Activated CD8-positive, alpha-beta memory T cell treated with anti-CD3 and anti-CD28 coated beads for 48 hours (primary cell): ENCODE data around the gene EEPD1.

Experiments
- DNase-seq, 3 experiments: peaks; one replicate each; pipeline ENCODE4 v3.0.0-alpha.2; 2020; ENCODE audit warnings: low read depth in 2 of 3, low spot score in 2 of 3

The EEPD1 gene

DNA sequence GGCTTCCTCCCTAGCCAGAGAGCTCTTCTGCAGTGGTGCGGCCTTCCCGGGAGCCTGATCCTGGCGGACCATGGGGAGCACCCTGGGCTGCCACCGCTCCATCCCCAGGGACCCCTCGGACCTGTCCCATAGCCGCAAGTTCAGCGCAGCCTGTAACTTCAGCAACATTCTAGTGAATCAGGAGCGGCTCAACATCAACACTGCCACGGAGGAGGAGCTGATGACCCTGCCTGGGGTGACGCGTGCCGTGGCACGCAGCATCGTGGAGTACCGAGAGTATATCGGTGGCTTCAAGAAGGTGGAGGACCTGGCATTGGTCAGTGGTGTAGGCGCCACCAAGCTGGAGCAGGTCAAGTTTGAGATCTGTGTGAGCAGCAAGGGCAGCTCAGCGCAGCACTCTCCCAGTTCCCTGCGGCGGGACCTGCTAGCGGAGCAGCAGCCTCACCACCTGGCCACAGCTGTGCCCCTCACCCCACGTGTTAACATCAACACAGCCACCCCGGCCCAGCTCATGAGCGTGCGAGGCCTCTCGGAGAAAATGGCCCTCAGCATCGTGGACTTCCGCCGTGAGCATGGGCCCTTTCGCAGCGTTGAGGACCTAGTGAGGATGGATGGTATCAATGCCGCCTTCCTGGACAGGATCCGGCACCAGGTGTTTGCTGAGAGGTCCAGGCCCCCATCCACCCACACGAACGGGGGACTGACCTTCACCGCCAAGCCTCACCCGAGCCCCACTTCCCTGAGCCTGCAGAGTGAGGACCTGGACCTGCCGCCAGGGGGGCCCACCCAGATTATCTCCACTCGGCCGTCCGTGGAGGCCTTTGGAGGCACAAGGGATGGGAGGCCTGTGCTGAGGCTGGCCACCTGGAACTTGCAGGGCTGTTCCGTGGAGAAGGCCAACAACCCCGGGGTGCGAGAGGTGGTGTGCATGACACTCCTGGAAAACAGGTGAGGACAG lies 1.5 kb downstream of the EEPD1 start:
- no peak for DNase-seq

DNA sequence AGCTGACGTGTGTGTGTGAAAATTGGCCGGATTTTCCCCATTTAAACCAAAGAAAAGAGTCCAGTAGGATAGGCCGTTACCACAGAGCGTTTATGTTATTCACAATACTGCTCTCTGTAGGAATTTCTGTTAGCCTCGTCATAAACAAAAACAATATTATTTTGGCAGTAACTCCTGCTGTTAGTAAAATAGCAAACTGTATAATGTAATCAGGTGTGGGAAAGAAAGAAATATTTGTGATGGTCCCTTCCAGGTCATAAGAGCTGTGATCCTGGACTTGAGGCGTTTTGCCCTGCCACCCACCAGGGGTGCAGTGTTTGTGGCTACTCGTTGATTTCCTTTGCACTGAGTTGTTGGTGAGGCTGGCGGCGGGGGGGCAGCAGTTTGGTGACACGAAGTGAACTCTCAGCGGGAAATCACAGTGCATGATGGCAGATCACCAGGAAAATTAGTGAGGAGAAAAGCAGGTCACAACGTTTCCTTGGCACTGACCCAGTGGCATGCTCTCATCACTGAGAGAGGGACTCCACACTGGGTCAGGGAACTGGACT lies 2.8 kb downstream of the EEPD1 start:
- DNase-seq = no peak

DNA sequence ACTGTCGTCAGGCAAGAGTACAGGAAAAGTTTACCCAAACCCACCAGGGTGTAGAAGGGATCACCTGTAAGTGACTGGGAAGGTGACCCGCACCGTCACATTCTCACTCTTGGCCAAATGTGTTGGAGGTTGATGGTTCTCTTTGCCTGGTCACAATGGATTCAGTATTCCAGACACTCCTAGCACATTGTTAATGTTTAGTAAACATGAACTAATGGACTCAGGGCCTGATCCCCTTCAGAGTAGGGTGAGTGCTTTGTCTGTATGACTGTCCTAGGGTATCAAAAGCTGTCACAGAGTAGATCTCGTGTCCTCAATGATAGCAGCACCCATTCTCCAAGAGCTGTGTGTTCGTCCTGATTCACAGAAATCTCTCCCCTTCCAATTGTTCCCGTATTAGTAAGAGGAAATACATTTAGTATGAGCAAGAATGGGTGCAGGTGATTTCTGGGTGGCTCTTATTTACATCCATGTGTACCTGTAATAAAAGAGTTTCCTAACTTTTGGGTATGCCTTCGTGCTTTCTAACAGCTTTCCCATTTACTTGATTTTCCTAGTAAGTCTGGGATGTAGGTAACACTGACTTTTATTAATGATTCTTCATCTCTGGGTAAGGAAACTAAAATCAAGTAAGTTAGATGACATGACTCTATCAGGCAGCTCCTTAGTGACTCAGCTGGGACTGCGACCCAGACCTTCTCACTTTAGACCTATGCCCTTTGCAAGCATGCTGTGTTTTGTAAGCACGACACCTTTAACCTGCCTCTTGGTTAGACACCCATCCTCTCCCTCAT lies 4.7 kb downstream of the EEPD1 start:
- DNase-seq = no peak

DNA sequence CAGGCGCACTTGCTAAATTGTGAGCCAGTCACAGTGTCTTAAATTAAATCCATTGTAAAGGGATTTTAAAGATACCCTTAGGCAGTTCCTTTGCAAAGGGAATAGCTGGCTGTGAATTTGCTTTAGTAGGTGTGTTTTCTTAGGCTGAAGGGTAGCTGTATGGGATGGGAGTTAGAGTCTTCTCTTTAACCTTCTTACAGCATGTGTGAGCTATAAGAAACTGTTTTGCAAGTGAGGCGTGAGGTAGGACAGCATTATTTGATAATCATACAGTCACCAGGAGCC lies 5.2 kb downstream of the EEPD1 start:
- DNase-seq = no peak

DNA sequence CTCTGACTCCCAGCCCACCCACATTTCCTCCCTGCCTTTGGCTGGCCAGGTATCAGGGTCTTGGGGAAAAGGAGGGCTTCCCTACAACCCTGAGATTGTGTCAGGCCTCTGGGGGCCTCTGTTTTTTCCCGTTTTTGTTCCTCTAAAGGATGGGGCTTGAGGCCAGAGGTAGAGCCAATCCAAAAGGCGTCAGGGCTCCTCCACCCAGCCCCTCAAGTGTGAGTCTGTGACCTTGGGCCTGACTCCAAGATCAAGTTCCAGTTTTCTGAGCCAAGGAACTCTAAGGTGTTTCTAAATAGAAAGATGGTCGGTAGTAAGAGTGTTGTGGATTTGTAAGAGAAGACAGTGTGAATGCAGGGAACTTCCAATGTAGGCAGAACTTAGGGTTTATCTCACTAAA lies 6.6 kb downstream of the EEPD1 start:
- DNase-seq = no peak

DNA sequence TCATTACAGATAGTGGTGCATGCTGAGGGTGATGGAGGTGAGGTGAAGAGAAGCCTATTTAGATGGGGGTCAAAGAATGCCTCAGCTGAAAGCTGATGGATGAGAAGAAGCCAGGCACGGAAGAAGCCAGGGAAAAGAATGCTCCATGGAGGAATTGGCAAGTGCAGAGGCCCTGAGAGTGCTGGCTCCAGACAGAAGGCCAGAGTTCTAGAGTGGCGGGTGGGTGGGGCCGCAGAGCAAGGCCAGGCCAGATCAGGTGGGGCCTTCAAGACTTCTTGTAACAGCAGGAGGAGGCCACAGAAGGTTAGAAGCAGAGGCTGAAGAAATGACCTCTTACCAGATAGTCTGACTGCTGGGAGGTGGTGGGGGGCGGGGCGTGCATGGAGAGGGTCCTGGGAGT lies 7.3 kb downstream of the EEPD1 start:
- no peak for DNase-seq

DNA sequence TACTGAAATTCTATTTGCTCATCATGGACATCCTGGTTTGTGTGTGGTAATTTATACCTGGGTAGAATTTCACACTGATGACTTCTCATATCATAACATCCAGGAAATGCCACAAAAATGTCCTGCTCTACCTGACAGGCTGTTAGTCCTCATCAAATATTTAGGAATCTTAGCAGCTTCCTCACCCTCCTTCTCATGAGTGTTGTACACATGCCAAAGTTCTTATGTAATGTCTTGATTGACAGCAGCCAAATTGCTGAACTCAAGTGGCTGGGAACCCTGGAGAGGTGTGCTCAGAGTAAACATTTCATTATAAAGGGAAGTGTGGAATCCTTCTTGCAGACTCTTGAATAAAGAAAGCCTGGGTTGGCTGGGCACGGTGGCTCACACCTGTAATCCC lies 8.9 kb downstream of the EEPD1 start:
- DNase-seq = no peak

DNA sequence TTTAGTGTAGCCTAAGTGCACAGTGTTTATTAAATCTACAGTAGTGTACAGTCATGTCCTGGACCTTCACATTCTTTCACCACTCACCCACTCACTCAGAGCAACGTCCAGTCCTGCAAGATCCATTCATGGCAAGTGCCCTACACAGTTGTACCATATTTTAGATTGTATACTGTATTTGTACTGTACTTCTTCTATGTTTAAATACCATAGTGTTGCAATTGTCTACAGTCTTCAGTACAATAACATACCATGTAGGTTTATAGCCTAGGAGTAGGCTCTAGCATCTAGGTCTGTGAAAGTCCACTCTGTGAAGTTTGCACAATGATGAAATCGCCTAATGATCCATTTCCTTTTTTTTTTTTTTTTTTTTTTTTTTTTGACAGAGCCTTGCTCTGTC lies 12.0 kb downstream of the EEPD1 start:
- no peak for DNase-seq

DNA sequence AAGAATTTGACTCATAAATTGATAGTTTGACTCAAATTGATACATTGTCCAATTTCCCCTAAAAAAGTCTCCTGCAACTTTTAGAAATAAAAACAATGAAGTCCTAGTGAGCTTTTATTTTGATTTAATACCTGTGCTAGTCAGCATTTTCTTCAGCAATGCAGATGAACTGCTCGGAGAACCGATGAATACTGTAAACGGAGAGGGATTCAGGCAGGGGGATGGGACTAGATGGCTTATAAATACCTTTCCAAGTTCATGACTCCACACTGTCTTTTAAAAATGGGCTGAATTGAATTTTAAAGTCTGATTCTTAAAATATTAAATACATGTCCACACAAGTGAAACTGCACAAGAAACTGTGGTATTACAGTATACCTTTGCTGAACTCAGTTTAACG lies 12.7 kb downstream of the EEPD1 start:
- DNase-seq = no peak

DNA sequence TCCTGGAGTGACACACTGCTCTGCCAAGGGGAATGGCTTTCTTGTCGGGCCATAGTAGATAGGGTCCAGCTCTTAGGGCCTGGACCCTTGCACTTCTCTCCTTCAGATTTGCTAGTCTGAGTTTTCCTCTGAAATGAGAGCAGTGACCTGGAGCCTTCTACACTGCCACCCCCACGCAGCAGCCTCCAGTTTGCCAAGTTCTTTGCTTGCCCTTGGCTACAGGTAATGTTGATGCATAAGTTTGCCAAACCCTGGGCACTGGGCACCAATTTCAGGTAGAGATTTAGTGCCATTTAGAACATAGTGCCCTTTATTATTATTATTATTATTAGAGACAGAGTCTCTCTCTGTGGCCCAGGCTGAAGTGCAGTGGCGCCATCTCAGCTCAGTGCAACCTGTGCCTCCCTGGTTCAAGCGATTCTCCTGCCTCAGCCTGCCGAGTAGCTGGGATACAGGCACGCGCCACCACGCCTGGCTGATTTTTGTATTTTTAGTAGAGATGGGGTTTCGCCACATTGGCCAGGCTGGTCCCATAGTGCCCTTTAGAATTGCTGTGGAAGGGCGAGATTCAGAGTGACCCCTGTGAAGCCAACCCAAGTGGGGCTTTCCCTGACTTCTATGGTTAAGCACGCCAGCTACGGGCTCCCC lies 14.5 kb downstream of the EEPD1 start:
- DNase-seq = no peak

DNA sequence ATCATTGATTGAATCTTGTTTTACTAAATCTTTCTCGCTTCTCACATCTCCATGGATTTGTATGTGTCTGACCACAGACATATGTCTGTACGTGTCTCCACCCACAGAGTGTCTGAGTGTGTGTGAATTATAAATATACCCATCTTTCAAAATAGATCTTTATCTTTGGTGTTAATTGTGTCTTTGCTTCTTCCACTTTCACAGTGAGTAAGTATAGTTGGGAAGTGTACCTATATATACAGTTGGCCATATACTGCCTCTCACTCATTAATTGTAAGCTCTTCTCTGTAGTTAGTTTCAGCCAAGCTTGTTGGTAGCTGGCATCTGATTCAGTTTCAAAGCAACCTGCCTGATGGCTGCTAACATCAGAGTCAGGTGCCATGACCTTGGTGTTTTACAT lies 18.4 kb downstream of the EEPD1 start:
- DNase-seq = no peak

DNA sequence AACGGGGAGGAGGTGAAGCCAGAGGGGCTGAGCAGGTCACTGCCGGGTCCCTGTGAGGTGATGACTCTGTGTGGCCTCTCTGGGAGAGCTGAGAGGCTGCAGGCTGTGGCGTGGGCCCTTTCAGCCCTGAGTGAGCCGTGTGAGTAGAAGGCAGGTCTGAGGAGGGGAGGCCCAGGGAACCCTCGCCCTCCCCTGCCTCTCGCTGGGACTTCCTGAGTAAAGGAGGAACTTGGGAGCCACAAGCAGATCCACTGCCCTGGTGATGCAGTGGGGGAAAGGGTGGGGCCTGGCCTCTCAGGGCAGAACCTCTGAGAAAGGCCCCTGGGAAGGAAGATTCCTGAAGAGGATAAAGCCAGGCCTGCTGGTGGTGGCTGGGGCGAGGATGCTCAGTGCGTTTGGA lies 22.8 kb downstream of the EEPD1 start:
- no peak for DNase-seq

DNA sequence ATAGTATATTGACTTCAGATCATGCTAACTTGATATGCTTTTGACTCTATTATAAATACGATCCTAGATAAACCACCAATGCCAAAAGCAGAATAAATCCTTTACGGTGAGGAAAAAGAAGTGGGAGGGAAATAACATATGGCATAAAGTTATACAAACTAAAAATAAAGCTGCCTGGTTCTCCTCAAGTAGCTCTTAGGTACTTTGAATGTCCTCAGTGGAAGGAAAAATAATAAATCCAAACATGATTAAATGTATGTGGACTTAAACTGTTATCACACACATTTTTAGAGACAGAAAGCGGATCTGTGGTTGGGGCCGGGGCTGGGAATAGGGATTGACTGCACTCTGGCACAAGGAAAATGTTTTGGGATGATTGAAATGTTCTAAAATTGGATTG lies 23.6 kb downstream of the EEPD1 start:
- DNase-seq = no peak

DNA sequence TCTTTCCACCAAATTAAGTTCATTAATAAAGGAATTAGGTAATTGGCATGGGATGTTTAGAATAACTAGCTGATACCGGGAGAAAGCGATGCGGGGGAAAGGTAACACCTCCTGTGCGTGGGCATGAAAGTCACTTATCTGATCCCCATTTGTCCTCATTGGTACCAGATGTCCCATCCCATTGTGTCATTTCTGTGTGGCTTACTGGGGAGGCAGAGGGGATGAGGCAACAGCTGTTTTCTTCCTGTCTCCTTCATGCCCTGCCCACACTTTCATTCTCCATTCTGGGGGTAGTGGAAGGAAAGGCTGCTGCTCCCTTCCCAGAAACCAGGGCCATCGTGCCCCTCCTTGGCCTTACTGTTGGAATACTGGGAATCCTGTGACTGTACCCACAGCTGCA lies 27.1 kb downstream of the EEPD1 start:
- DNase-seq = no peak

DNA sequence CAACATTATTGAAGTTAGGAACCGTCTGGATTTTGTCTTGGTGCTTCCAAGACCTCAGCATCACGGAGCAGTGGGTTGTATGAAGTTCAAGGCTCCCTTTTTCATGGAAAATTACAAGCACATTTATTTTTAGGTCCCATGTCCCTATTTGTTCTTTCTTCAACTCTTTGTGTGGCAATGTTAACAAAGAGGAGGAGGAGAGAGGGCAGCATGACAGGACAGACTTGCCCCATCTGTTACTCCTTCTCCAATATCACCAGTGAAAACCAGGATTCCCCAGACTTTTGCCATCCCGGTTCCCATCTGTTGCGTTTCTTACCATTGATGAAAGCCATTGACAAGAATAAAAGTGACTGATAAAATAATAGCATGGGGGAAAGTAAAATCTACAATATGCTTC lies 28.6 kb downstream of the EEPD1 start:
- DNase-seq = no peak

DNA sequence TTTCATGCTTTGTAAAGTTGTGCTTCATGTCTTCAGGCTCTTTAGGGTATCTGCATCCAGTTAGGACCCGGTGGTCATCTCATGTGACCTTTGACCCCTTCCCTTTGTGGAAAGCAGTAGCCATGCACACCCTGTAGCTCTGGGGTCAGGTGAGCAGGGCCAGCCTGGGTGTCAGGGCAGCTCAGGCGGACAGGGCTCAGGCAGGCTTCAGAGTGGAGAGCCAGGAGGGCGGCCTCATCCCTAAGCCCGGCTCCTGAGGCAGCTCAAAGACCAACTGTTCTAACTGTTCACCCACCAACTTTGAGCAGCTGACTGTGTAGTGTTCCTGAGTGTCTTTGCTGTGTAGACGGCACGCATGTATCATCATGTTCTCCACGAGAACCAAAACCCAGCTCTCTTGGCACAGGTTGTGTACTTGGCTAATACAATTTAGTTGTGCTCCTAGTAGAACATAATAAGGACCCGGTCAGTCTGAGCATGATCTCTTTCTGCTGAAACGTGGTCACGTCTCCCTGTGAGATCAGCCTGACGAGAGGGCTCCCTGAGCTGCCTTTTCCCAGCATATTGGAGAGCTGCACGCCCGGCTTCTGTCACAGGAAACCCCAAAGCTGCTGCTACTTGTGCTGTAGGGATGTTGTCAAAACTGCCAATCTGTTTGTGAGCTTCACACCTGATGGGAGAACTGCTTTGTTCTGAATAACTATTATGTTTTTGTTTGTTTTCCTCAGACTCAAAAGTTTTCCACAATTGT lies 30.0 kb downstream of the EEPD1 start:
- DNase-seq = no peak

DNA sequence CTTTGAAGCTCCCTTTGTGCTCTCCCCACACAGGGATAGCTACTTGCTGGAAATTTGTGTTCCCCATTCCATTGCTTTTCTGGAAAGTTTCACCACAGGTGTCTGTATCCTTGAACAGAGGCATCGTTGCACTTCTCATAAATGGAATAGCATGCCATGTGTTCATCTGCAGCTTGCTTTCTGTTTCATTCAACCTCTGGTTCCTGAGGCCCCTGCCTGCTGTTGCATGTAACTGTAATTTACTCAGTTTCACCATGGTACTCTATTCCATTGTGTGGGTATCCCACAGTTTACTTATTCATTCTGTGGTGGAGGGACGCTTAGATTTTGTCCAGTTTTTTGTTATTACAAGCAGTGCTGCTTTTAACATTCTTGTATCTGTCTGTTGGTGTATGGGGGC lies 32.0 kb downstream of the EEPD1 start:
- DNase-seq = no peak

DNA sequence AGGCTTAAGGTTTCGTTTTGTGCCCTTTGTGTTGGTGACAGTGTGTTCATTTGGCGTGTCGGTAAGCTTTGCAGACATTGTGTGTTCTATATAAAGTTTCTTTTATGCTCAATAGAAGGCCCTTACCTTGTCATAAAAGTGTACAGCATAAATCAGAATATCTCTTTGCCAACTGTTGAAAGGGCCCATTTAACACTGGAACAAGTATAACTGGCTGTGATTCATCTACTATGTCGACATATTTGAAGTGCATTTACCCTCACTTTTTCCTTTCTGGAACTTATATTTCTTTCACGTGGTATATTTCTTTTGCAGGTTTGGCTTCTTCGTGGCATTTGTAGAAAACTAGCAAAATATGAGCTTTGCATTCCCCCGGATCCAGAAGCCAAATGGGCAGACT lies 32.7 kb downstream of the EEPD1 start:
- no peak for DNase-seq

DNA sequence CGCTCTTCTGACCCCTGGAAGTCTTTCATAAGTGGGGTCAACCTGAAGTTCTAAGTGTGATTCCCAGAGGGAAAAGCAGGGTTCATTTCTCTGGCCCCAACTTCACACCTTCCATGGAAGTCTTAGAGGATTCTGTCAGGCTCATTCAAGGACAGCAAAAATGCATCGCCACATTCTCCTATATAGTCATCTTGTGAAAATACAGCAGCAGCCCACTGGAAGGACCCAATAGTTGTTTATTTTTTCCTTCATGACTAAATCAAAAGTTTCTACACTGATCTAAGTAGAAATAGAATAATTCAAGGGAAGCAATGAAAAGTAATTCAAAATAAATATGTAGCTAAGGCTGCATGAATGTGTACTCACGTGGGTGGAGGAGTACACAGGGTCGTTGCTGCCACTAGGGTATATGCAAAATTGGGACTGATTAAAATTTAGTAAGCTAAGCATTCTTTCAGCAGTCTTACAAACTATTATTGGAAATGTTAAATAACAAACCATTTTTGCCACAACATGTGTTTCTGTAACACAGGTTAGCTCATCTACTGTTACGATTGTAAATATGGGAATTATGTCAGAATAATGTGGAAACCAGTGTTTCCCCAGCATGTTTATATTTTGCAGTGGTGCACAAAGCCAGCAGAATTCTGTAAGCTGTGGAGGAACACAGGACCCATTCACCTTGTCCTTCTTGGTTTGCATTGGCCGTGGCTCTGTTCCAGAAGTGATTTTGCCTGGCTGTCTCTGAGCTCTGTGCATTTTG lies 33.5 kb downstream of the EEPD1 start:
- no peak for DNase-seq

DNA sequence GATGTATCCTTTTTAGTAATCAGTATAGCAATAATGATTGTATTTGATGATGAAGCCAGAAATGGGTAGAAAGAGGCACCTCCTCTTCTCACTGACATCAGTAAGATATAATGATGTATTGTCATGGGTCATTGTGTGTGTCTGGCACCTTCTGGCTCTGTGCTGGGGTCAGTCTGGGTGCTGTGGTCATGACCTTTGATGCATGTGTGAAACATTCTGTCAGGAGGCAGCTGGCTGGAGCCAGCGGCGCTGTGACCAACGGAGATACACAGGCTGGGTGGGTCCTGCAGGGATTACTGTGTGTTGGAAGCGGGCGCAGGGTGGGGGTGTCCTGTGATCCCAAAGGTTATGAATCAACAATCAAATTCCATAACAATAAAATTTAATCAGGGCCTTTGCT lies 35.2 kb downstream of the EEPD1 start:
- no peak for DNase-seq
